ENCODE results near the gene LCOR. TPM values are rescaled to one million over a fixed set of nuclear protein-coding genes. Genes with fewer than 3 reads are reported as not detected.
A peak's percentile ranks its signal among the peaks of the same experiment; 100 is the strongest.

LCOR gene
- total and polyA plus RNA-seq, 2 of the 13 experiments (the other 11 are each of a cell fraction or from before 2014, with no cell fraction given), result 12.4 to 23.7 TPM

GRCh38 chr10:96830511-96831199 lies 1.4 kb upstream of the LCOR start (continued):
- TF ChIP-seq HNF1A (IDR thresholded peaks at IDR 0.05; ENCODE audit: low read depth) (no peak), HNF1A (CRISPR knock-in tag; IDR thresholded peaks at IDR 0.05; ENCODE audit: borderline replicate concordance) (no peak), TCF12 (IDR thresholded peaks at IDR 0.05) (no peak), TCF12 (CRISPR knock-in tag; IDR thresholded peaks at IDR 0.05) (no peak), ZNF101 (CRISPR knock-in tag; IDR thresholded peaks at IDR 0.05; ENCODE audit: borderline replicate concordance, low read depth) (no peak), ZMYM4 (CRISPR knock-in tag; IDR thresholded peaks at IDR 0.05) (peak; percentile 19; the same call in 1 of the 2 replicates), ZBTB10 (CRISPR knock-in tag; IDR thresholded peaks at IDR 0.05; ENCODE audit: borderline replicate concordance) (no peak), CTCF (CRISPR knock-in tag; IDR thresholded peaks at IDR 0.05) (peak; percentile 81), RFXAP (CRISPR knock-in tag; IDR thresholded peaks at IDR 0.05; ENCODE audit: borderline replicate concordance) (no peak), YEATS4 (CRISPR knock-in tag; IDR thresholded peaks at IDR 0.05; ENCODE audit: borderline replicate concordance) (no peak), RXRB (CRISPR knock-in tag; IDR thresholded peaks at IDR 0.05; ENCODE audit: borderline replicate concordance) (0 out of 2 replicates have a peak, but pooled peaks have one; percentile 24), RAD21 (CRISPR knock-in tag; IDR thresholded peaks at IDR 0.05) (peak; percentile 64), AHR (CRISPR knock-in tag; IDR thresholded peaks at IDR 0.05) (no peak), ZFX (CRISPR knock-in tag; IDR thresholded peaks at IDR 0.05; ENCODE audit: low read depth) (peak; percentile 47), POGZ (CRISPR knock-in tag; IDR thresholded peaks at IDR 0.05) (peak; percentile 37; the same call in 1 of the 2 replicates), TRAFD1 (CRISPR knock-in tag; IDR thresholded peaks at IDR 0.05; ENCODE audit: borderline replicate concordance) (no peak), MTERF4 (CRISPR knock-in tag; IDR thresholded peaks at IDR 0.05) (no peak), BRD4 (CRISPR knock-in tag; IDR thresholded peaks at IDR 0.05) (no peak)
